HCT116 (cell line): ENCODE data around the gene PM20D2.

Experiments used
- EGR1 ChIP-seq: IDR thresholded peaks from 2 replicates; pipeline ENCODE4 v1.6.1; 2012; ENCODE audit warnings: low read depth
- EZH2phosphoT487 ChIP-seq: fragments of 200-600 bp; IDR thresholded peaks from 2 replicates; pipeline ENCODE4 v1.6.1; 2018; ENCODE audit warnings: antibody characterized with exemption, borderline replicate concordance
- FOSL1 ChIP-seq: IDR thresholded peaks from 2 replicates; pipeline ENCODE4 v1.6.1; 2012; ENCODE audit warnings: low read depth
- POLR2A ChIP-seq: IDR thresholded peaks from 2 replicates; pipeline ENCODE4 v1.7.0; 2011; ENCODE audit warnings: borderline replicate concordance; ENCODE audit not compliant: insufficient read depth, insufficient read length; ENCODE audit errors: extremely low read depth
- POLR2AphosphoS5 ChIP-seq: IDR thresholded peaks from 2 replicates; pipeline ENCODE4 v1.6.1; 2011; ENCODE audit warnings: mild to moderate bottlenecking, low read depth, low read length, moderate library complexity
- RAD21 ChIP-seq: IDR thresholded peaks from 2 replicates; pipeline ENCODE4 v1.6.1; 2012; ENCODE audit warnings: low read depth, mild to moderate bottlenecking
- SIN3A ChIP-seq: IDR thresholded peaks from 2 replicates; pipeline ENCODE4 v1.6.1; 2012; ENCODE audit warnings: low read depth
- SP1 ChIP-seq: IDR thresholded peaks from 2 replicates; pipeline ENCODE4 v1.6.1; 2012; ENCODE audit warnings: low read depth
- SRF ChIP-seq: IDR thresholded peaks from 2 replicates; pipeline ENCODE4 v1.6.1; 2012; ENCODE audit warnings: low read depth
- TCF7L2 ChIP-seq: IDR thresholded peaks from 2 replicates; pipeline ENCODE4 v1.7.0; 2011; ENCODE audit warnings: borderline replicate concordance, inconsistent platforms; ENCODE audit not compliant: insufficient read depth, insufficient read length; ENCODE audit errors: extremely low read depth
- ZNF274 ChIP-seq: fragments of 200-500 bp; sonication (Bioruptor generic); IDR thresholded peaks from 2 replicates; pipeline ENCODE4 v1.6.1; 2014; ENCODE audit warnings: mild to moderate bottlenecking, low read depth, low read length, inconsistent platforms
- TF ChIP-seq, protein P1 (sequence below), 3 experiments: fragments of 200-600 bp in 1 of 3; sonication (generic) in 1 of 3; IDR thresholded peaks in 2 of 3; conservative IDR thresholded peaks in 1 of 3; 2 replicates each; pipeline ENCODE4 v1.5.1; 2012 to 2017; ENCODE audit warnings: low read depth in 2 of 3, low read length in 2 of 3, antibody characterized with exemption in 1 of 3, borderline replicate concordance in 1 of 3, control low read depth in 1 of 3, mild to moderate bottlenecking in 1 of 3, mixed read lengths in 1 of 3, mixed run types in 1 of 3, moderate library complexity in 1 of 3; ENCODE audit not compliant: insufficient read depth in 1 of 3
- TF ChIP-seq, protein P2 (sequence below): IDR thresholded peaks from 2 replicates; pipeline ENCODE4 v1.6.1; 2012

DNA sequence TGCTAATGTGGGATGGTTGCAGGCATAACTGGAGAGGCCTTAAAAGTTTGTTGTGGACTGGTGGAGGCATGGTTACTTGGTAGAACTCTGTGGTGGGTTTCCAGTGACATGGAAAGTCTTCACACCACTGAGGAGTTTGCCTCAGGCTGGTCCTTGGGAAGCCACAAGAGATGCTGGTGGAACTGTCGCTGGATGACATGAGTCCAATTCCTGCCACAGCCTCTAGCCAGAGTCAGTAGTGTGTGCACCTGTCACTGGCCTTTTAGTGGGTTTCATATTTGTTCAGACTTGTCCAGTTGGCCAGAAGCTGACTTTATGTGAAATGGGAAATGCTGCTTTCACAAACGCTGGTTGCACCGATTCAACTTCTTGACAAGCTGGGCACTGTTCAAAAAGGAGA is 14.3 kb upstream of the PM20D2 start:
- TF ChIP-seq POLR2A: no peak
- TF ChIP-seq, protein P1, sequence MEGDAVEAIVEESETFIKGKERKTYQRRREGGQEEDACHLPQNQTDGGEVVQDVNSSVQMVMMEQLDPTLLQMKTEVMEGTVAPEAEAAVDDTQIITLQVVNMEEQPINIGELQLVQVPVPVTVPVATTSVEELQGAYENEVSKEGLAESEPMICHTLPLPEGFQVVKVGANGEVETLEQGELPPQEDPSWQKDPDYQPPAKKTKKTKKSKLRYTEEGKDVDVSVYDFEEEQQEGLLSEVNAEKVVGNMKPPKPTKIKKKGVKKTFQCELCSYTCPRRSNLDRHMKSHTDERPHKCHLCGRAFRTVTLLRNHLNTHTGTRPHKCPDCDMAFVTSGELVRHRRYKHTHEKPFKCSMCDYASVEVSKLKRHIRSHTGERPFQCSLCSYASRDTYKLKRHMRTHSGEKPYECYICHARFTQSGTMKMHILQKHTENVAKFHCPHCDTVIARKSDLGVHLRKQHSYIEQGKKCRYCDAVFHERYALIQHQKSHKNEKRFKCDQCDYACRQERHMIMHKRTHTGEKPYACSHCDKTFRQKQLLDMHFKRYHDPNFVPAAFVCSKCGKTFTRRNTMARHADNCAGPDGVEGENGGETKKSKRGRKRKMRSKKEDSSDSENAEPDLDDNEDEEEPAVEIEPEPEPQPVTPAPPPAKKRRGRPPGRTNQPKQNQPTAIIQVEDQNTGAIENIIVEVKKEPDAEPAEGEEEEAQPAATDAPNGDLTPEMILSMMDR (IDR thresholded peaks at IDR 0.05 in 2 of 3, conservative IDR thresholded peaks at IDR 0.05 in 1 of 3; ENCODE audit: borderline replicate concordance in 1 of 3, insufficient read depth in 1 of 3, low read depth in 2 of 3, low read length in 2 of 3): no peak
- TF ChIP-seq EZH2phosphoT487: no peak
- no peak for TF ChIP-seq FOSL1
- TF ChIP-seq, protein P2, sequence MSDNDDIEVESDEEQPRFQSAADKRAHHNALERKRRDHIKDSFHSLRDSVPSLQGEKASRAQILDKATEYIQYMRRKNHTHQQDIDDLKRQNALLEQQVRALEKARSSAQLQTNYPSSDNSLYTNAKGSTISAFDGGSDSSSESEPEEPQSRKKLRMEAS: no peak
- no peak for TF ChIP-seq POLR2AphosphoS5
- TF ChIP-seq SRF: no peak
- no peak for TF ChIP-seq SIN3A
- no peak for TF ChIP-seq ZNF274
- no peak for TF ChIP-seq RAD21
- TF ChIP-seq TCF7L2: no peak
- no peak for TF ChIP-seq EGR1
- TF ChIP-seq SP1: no peak
